HG03442 (cell line): ENCODE measurements around the gene PTCD2.
"Not testable (repeated sequence)": the region's sequence is repeated elsewhere in the genome, so short reads cannot be mapped to it uniquely, and the experiment has no call there.

Experiments used
- ATAC-seq: cut with Tn5 transposase; IDR thresholded peaks from one replicate; pipeline ENCODE4 v1.9.1; 2021; ENCODE audit warnings: mild to moderate bottlenecking, moderate library complexity; ENCODE audit not compliant: unreplicated experiment

PTCD2 gene

GRCh38 chr5:72377910-72378638 lies 57.9 kb downstream of the PTCD2 start:
- ATAC-seq, result no peak

- no peak for ATAC-seq
Observed at GRCh38 chr5:72378639-72379289, 58.6 kb downstream of the PTCD2 start.

GRCh38 chr5:72379936-72380335 lies 59.8 kb downstream of the PTCD2 start:
- no peak for ATAC-seq

- ATAC-seq, result no peak
Observed at GRCh38 chr5:72380492-72381274, 60.5 kb downstream of the PTCD2 start.

- no peak for ATAC-seq
Observed at GRCh38 chr5:72383280-72383679, 63.1 kb downstream of the PTCD2 start.

GRCh38 chr5:72383726-72384125 lies 63.6 kb downstream of the PTCD2 start:
- no peak for ATAC-seq

- ATAC-seq, result no peak
Observed at GRCh38 chr5:72386639-72387038, 66.5 kb downstream of the PTCD2 start.

GRCh38 chr5:72387985-72388384 lies 67.8 kb downstream of the PTCD2 start:
- no peak for ATAC-seq

GRCh38 chr5:72388646-72389045 lies 68.5 kb downstream of the PTCD2 start:
- ATAC-seq, result no peak

GRCh38 chr5:72390836-72391235 lies 70.7 kb downstream of the PTCD2 start:
- ATAC-seq, result no peak

GRCh38 chr5:72392326-72392733 lies 72.2 kb downstream of the PTCD2 start:
- no peak for ATAC-seq

GRCh38 chr5:72393052-72393451 lies 72.9 kb downstream of the PTCD2 start:
- no peak for ATAC-seq

- ATAC-seq, result no peak
Observed at GRCh38 chr5:72394688-72395087, 74.5 kb downstream of the PTCD2 start.

- no peak for ATAC-seq
Observed at GRCh38 chr5:72397836-72398235, 77.7 kb downstream of the PTCD2 start.

GRCh38 chr5:72400950-72401349 lies 80.8 kb downstream of the PTCD2 start:
- ATAC-seq, result no peak

GRCh38 chr5:72402381-72402890 lies 82.3 kb downstream of the PTCD2 start:
- no peak for ATAC-seq

GRCh38 chr5:72402959-72403628 lies 82.9 kb downstream of the PTCD2 start:
- no peak for ATAC-seq

- not testable (repeated sequence) for ATAC-seq
Observed at GRCh38 chr5:72404771-72405170, 84.6 kb downstream of the PTCD2 start.

GRCh38 chr5:72407078-72407477 lies 86.9 kb downstream of the PTCD2 start:
- no peak for ATAC-seq

GRCh38 chr5:72407541-72407940 lies 87.4 kb downstream of the PTCD2 start:
- no peak for ATAC-seq

GRCh38 chr5:72408127-72408526 lies 88.0 kb downstream of the PTCD2 start:
- no peak for ATAC-seq
